ENCODE data around the gene PDP2.

DNA sequence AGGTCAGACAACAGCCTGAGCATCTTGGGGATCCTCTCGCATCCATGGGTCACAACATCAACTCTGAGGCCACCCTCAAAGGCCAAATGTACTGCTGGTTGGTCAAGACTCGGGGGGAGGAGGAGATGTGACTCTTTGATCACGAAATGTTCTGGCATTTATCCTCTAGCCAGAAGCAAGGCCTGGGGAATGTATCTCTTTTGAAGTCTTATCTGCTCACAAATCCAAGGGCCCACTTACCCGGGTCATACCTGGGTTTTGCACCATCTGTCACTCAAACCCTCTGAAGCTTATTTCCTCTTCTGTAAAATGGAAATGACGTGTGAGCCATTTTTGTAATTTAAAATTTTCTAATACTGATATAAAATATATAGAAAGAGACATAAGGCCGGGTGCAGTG is 22.9 kb upstream of the PDP2 start:
- no peak for TF ChIP-seq EZH2phosphoT487 (IDR thresholded peaks at IDR 0.05; ENCODE audit: low read depth)
- TF ChIP-seq, protein P1, sequence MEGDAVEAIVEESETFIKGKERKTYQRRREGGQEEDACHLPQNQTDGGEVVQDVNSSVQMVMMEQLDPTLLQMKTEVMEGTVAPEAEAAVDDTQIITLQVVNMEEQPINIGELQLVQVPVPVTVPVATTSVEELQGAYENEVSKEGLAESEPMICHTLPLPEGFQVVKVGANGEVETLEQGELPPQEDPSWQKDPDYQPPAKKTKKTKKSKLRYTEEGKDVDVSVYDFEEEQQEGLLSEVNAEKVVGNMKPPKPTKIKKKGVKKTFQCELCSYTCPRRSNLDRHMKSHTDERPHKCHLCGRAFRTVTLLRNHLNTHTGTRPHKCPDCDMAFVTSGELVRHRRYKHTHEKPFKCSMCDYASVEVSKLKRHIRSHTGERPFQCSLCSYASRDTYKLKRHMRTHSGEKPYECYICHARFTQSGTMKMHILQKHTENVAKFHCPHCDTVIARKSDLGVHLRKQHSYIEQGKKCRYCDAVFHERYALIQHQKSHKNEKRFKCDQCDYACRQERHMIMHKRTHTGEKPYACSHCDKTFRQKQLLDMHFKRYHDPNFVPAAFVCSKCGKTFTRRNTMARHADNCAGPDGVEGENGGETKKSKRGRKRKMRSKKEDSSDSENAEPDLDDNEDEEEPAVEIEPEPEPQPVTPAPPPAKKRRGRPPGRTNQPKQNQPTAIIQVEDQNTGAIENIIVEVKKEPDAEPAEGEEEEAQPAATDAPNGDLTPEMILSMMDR (IDR thresholded peaks at IDR 0.05; ENCODE audit: low read depth, low read length): no peak
